Cardiac muscle cell (in vitro differentiated cells and primary cell): Measurements from ENCODE around the gene SUGP1. TPM values are rescaled to one million over a fixed set of nuclear protein-coding genes. Genes with fewer than 3 reads are reported as not detected.

ENCODE experiments used
- DNase-seq, 2 donors: peaks; one replicate each; pipeline versions ENCODE4 v3.0.0 to v3.0.0-alpha.2; 2010 to 2017; ENCODE audit warnings: low read depth in 1 of 2, low spot score in 1 of 2
- H3K27ac ChIP-seq: fragments of 200-600 bp; sonication (generic); 2 replicates; pipeline ENCODE4 v1.5.1; 2016
- H3K27me3 ChIP-seq: fragments of 200-600 bp; sonication (generic); 2 replicates; pipeline ENCODE4 v1.6.0; 2016; ENCODE audit warnings: control low read depth
- H3K36me3 ChIP-seq: fragments of 200-600 bp; sonication (generic); 2 replicates; pipeline ENCODE4 v1.5.1; 2016; ENCODE audit warnings: control low read depth
- H3K4me1 ChIP-seq: fragments of 200-600 bp; sonication (generic); 2 replicates; pipeline ENCODE4 v1.8.1; 2017; ENCODE audit warnings: low read depth, mild to moderate bottlenecking, mixed run types
- H3K4me3 ChIP-seq: fragments of 200-600 bp; sonication (generic); 2 replicates; pipeline ENCODE4 v1.5.1; 2016; ENCODE audit warnings: mild to moderate bottlenecking
- H3K9me3 ChIP-seq: fragments of 200-600 bp; sonication (generic); 2 replicates; pipeline ENCODE4 v1.5.1; 2017; ENCODE audit warnings: low read depth, mild to moderate bottlenecking, control low read depth
- polyA plus RNA-seq: library from polyadenylated mRNA; unstranded; fragments of >200 nt; fragmentation: Nextera tagmentation; extraction: Ambion mirVana; gene quantifications from 2 replicates; pipeline ENCODE4 v1.2.1, GENCODE V29; 2016
- total RNA-seq: library from RNA; depleted of rRNA; stranded (reverse); fragments of >200 nt; gene quantifications from 2 replicates; pipeline ENCODE4 v1.2.3, GENCODE V29; 2016
- TF ChIP-seq, protein P1 (sequence below): IDR thresholded peaks from 2 replicates; pipeline ENCODE4 v1.5.1; 2012; ENCODE audit warnings: low read depth, mild to moderate bottlenecking, low read length

The SUGP1 gene
- total and polyA plus RNA-seq, 2 experiments from 2014 or later: 74.5 to 84.6 TPM

DNA sequence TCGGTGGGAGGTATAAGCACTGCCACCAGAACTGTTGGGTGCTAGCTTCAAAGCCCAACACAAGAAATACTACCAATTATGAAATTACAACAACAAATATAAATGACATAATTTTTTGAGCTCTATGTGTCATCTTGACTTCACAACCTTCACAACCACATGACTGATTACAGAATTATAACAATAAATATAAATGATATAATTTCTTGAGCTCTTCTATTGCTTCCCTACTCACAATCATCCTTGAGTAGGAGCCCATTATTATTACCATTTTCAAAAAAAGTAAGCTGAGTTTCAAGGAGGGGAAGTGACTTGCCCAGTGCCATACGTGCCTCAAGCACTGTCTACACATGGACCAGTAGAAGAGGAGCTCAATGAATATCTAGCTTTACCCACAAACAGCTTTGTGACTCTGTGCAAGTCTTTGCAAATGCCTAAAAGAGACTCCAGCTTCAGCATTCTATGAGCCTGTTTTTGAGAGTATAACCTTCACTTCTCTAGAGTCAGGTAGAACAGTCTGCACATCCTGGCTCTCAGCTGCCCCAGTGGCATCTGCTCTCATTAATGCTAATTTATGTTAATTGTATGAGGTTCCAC lies 86.0 kb downstream of the SUGP1 start:
- Histone ChIP-seq H3K4me1 (no peaks in the 10 kb centered on the region), H3K9me3 (no peaks in the 10 kb centered on the region), H3K27me3 (no peaks in the 10 kb centered on the region), H3K27ac (no peak overlapping the region), H3K4me3 (no peak overlapping the region), H3K36me3 (no peaks in the 10 kb centered on the region)
- no peak for DNase-seq
- TF ChIP-seq, protein P1, sequence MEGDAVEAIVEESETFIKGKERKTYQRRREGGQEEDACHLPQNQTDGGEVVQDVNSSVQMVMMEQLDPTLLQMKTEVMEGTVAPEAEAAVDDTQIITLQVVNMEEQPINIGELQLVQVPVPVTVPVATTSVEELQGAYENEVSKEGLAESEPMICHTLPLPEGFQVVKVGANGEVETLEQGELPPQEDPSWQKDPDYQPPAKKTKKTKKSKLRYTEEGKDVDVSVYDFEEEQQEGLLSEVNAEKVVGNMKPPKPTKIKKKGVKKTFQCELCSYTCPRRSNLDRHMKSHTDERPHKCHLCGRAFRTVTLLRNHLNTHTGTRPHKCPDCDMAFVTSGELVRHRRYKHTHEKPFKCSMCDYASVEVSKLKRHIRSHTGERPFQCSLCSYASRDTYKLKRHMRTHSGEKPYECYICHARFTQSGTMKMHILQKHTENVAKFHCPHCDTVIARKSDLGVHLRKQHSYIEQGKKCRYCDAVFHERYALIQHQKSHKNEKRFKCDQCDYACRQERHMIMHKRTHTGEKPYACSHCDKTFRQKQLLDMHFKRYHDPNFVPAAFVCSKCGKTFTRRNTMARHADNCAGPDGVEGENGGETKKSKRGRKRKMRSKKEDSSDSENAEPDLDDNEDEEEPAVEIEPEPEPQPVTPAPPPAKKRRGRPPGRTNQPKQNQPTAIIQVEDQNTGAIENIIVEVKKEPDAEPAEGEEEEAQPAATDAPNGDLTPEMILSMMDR: no peak

DNA sequence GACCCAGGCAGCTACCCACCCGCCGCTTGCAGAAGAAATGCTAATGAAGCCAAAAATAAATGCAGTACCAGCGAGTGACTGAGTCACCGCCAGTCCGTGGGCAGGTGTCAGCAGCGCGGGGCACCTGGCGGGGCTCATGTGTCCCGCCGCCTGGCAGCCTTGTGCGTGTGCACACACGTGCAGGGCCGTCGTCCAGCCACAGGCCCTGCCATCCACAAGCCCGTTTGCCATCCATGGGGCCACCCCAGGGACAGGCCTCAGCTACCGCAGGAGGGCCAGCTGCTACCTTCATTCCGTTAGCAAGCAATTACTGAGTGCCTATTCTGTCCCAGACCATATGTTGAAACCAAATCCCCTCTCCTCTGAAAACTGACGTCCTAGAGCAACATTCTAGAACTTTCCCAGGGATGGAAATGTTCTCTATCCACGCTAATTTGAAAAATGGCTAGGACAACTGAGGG lies 88.0 kb downstream of the SUGP1 start:
- no peaks in the 10 kb centered on the region for H3K9me3 ChIP-seq
- no peaks in the 10 kb centered on the region for H3K4me1 ChIP-seq
- no peak for DNase-seq
- TF ChIP-seq, protein P1: no peak
- H3K4me3 ChIP-seq: no peak overlapping the region
- H3K36me3 ChIP-seq: no peaks in the 10 kb centered on the region
- peaks cover 8% of the 10 kb centered on the region for H3K27me3 ChIP-seq
- H3K27ac ChIP-seq: no peak overlapping the region

DNA sequence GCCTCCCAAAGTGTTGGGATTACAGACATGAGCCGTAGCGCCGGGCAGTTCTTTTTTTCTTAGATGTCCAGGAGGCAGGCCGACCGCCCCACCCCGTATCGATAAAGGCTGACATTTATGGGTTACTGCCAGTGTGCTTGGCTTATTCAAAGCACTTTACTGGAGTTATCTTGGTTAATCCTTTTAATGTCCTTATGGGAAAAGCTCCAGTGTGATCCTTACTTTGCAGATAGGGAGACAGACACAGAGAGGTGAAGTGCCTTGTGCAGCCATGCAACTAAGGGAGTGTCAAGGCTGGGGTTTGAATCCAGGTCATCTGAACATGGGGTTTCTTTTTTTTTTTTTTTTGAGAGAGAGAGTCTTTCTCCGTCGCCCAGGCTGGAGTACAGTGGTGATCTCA lies 89.3 kb downstream of the SUGP1 start:
- H3K36me3 ChIP-seq: no peaks in the 10 kb centered on the region
- no peak for DNase-seq
- H3K27ac ChIP-seq: no peak overlapping the region
- TF ChIP-seq, protein P1: no peak
- no peak overlapping the region for H3K4me3 ChIP-seq
- no peaks in the 10 kb centered on the region for H3K4me1 ChIP-seq
- H3K27me3 ChIP-seq: peaks cover 8% of the 10 kb centered on the region
- no peaks in the 10 kb centered on the region for H3K9me3 ChIP-seq

DNA sequence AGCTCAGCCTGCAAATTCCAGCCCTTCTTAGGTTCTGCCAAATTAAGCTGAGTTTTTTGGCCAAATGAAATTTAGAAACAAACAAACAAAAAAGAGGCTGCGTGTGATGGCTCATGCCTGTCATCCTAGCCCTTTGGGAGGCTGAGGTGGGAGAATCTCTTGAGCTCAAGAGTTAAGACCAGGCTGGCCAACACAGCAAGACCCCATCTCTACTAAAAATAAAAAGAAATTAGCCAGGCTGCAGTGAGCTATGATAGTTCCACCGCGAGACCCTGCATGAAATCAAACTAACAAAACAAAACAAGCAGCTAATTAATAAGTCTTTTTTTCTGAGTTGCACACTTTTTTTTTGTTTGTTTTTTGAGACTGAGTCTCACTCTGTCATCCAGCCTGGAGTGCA lies 90.6 kb downstream of the SUGP1 start:
- Histone ChIP-seq H3K36me3 (no peaks in the 10 kb centered on the region), H3K4me3 (no peak overlapping the region), H3K9me3 (no peaks in the 10 kb centered on the region), H3K27ac (no peak overlapping the region), H3K4me1 (no peaks in the 10 kb centered on the region), H3K27me3 (peaks cover 16% of the 10 kb centered on the region)
- TF ChIP-seq, protein P1: no peak
- no peak for DNase-seq

DNA sequence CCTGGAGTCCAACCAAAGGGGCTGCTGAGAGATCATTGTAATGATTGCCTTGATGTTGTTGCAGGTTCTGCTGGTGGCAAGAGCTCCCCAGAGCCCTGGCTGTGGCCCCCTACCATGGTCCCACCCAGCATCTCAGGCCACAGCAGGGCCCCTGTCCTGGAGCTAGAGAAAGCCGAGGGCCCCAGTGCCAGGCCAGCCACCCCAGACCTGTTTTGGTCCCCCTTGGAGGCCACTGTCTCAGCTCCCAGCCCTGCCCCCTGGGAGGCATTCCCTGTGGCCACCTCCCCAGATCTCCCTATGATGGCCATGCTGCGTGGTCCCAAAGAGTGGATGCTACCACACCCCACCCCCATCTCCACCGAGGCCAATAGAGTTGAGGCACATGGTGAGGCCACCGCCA lies 93.1 kb downstream of the SUGP1 start:
- Histone ChIP-seq H3K9me3 (no peaks in the 10 kb centered on the region), H3K36me3 (no peaks in the 10 kb centered on the region), H3K27ac (no peak overlapping the region), H3K27me3 (peaks cover 26% of the 10 kb centered on the region), H3K4me3 (no peak overlapping the region), H3K4me1 (no peaks in the 10 kb centered on the region)
- no peak for DNase-seq
- TF ChIP-seq, protein P1: no peak

DNA sequence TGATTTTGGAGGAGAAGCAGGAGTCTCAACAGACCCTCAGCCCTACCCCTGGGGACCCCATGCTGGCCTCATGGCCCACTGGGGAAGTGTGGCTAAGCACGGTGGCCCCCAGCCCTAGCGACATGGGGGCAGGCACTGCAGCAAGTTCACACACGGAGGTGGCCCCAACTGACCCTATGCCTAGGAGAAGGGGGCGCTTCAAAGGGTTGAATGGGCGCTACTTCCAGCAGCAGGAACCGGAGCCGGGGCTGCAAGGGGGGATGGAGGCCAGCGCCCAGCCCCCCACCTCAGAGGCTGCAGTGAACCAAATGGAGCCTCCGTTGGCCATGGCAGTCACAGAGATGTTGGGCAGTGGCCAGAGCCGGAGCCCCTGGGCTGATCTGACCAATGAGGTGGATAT lies 93.6 kb downstream of the SUGP1 start:
- Histone ChIP-seq H3K4me3 (no peak overlapping the region), H3K9me3 (no peaks in the 10 kb centered on the region), H3K36me3 (no peaks in the 10 kb centered on the region), H3K4me1 (no peaks in the 10 kb centered on the region), H3K27ac (no peak overlapping the region), H3K27me3 (peaks cover 26% of the 10 kb centered on the region)
- no peak for DNase-seq
- TF ChIP-seq, protein P1: no peak
